CD4-positive, CD25-positive, alpha-beta regulatory T cell (primary cell): ENCODE measurements around the gene AOAH. TPM values are rescaled to one million over a fixed set of nuclear protein-coding genes. Genes with fewer than 3 reads are reported as not detected.
A peak's percentile ranks its signal among the peaks of the same experiment; 100 is the strongest.

Experiments
- ATAC-seq, 2 donors: fragments of 150-1000 bp; cut with Tn5 transposase; one replicate each; pipeline ENCODE4 v1.10.0; 2021; ENCODE audit warnings: low read depth in 2 of 2, moderate number of reproducible peaks in 2 of 2, moderate library complexity in 1 of 2
- DNase-seq, 3 donors: peaks; one replicate each; pipeline versions ENCODE4 v3.0.0 to v3.0.0-alpha.2; 2012 to 2022; ENCODE audit warnings: mixed read lengths in 1 of 3
- H3K27ac ChIP-seq: one replicate; pipeline ENCODE4 v1.7.0; 2013; ENCODE audit warnings: mild to moderate bottlenecking, low read length; ENCODE audit not compliant: insufficient read depth, poor library complexity, severe bottlenecking
- H3K27me3 ChIP-seq: one replicate; pipeline ENCODE4 v1.7.0; 2013; ENCODE audit warnings: low read length; ENCODE audit not compliant: control insufficient read depth, insufficient read depth
- H3K36me3 ChIP-seq: one replicate; pipeline ENCODE4 v1.7.0; 2013; ENCODE audit warnings: mild to moderate bottlenecking, low read length, moderate library complexity; ENCODE audit not compliant: control insufficient read depth, insufficient read depth
- H3K4me1 ChIP-seq: 2 replicates; pipeline ENCODE4 v1.7.0; 2013; ENCODE audit warnings: mild to moderate bottlenecking, low read length; ENCODE audit not compliant: insufficient read depth, control insufficient read depth, poor library complexity, severe bottlenecking
- H3K4me3 ChIP-seq: one replicate; pipeline ENCODE4 v1.7.0; 2013; ENCODE audit warnings: low read depth, mild to moderate bottlenecking, low read length, moderate library complexity
- H3K9me3 ChIP-seq, 2 experiments: 1 replicate in 1 of 2; 2 replicates in 1 of 2; pipeline ENCODE4 v1.7.0; 2013; ENCODE audit warnings: low read length in 2 of 2, mild to moderate bottlenecking in 1 of 2, moderate library complexity in 1 of 2; ENCODE audit not compliant: control insufficient read depth in 2 of 2
- H3K27ac Mint-ChIP-seq, 3 donors: one replicate each; pipeline ENCODE4 v1.8.0; 2020 to 2022; ENCODE audit warnings: mild to moderate bottlenecking in 3 of 3, mixed read lengths in 3 of 3, moderate library complexity in 2 of 3
- H3K27me3 Mint-ChIP-seq: one replicate; pipeline ENCODE4 v1.8.0; 2022; ENCODE audit warnings: mild to moderate bottlenecking, mixed read lengths
- H3K36me3 Mint-ChIP-seq: one replicate; pipeline ENCODE4 v1.8.0; 2020; ENCODE audit warnings: mixed read lengths
- H3K4me1 Mint-ChIP-seq, 4 donors: one replicate each; pipeline ENCODE4 v1.8.0; 2020 to 2022; ENCODE audit warnings: mixed read lengths in 4 of 4, mild to moderate bottlenecking in 1 of 4
- H3K4me3 Mint-ChIP-seq, 4 donors: one replicate each; pipeline ENCODE4 v1.8.0; 2020 to 2022; ENCODE audit warnings: mild to moderate bottlenecking in 4 of 4, mixed read lengths in 4 of 4, moderate library complexity in 3 of 4
- H3K9me3 Mint-ChIP-seq, 7 donors: one replicate each; pipeline ENCODE4 v1.8.0; 2020 to 2022; ENCODE audit warnings: mixed read lengths in 7 of 7, mild to moderate bottlenecking in 3 of 7, moderate library complexity in 2 of 7
- polyA plus RNA-seq, 4 donors: library from polyadenylated mRNA; unstranded; fragments of 300-500 nt; fragmentation: Illumina TruSeq; gene quantifications; one replicate each; pipeline ENCODE4 v1.2.3, GENCODE V29; 2021
- total RNA-seq: library from RNA; stranded (reverse); gene quantifications from one replicate; pipeline ENCODE4 v1.2.3, GENCODE V29; 2022

Gene AOAH
- total RNA-seq (5.7 TPM), polyA plus RNA-seq (1 to 10 TPM in 3 of 4 donors, under 1 TPM in 1; 0.46 to 3.5 (median 1.5) TPM)

GRCh38 chr7:36723951-36724664 is at the start of gene AOAH:
Gene AOAH (minus strand): TSS chr7:36724494. CDS start chr7:36724148, 346 bp downstream.
- no peaks in the 10 kb centered on the region for H3K27me3 ChIP-seq
- ATAC-seq (peak; percentile 98), DNase-seq (peak; percentile 24 to 90 (median 78))
- H3K4me3 ChIP-seq = peak within 1 kb of the TSS; percentile 49
- Mint-ChIP-seq H3K27me3 (peaks cover 4% of the 10 kb centered on the region), H3K9me3 (peaks cover 0 to 4% (median 0%) of the 10 kb centered on the region in 7 donors), H3K4me3 (peak within 1 kb of the TSS; percentile 49 to 82 (median 58)), H3K27ac (peak within 1 kb of the TSS; percentile 81 to 93 (median 82)), H3K36me3 (no peaks in the 10 kb centered on the region), H3K4me1 (peaks cover 12 to 46% (median 32%) of the 10 kb centered on the region in 4 donors)
- peak within 1 kb of the TSS; percentile 30 for H3K27ac ChIP-seq
- no peaks in the 10 kb centered on the region for H3K9me3 ChIP-seq
- peaks cover 8% of the 10 kb centered on the region for H3K4me1 ChIP-seq
- H3K36me3 ChIP-seq = no peaks in the 10 kb centered on the region

- Histone ChIP-seq H3K4me1 (no peaks in the 10 kb centered on the region), H3K27ac (no peak overlapping the region), H3K27me3 (peaks cover 4% of the 10 kb centered on the region), H3K9me3 (no peaks in the 10 kb centered on the region), H3K4me3 (no peak overlapping the region), H3K36me3 (no peaks in the 10 kb centered on the region)
- ATAC-seq (no peak), DNase-seq (no peak)
- H3K27me3 Mint-ChIP-seq = no peaks in the 10 kb centered on the region
- H3K4me3 Mint-ChIP-seq = no peak overlapping the region
- H3K27ac Mint-ChIP-seq = peak overlapping the region in 1 of 3 donors; percentile 6
- no peaks in the 10 kb centered on the region for H3K36me3 Mint-ChIP-seq
- H3K4me1 Mint-ChIP-seq = peaks cover 0 to 4% (median 2%) of the 10 kb centered on the region in 4 donors
- no peaks in the 10 kb centered on the region for H3K9me3 Mint-ChIP-seq
Observed at GRCh38 chr7:36766451-36766850, 42.2 kb upstream of the AOAH start.

GRCh38 chr7:36765605-36766004 is 41.3 kb upstream of the AOAH start:
- no peak for DNase-seq
- Mint-ChIP-seq H3K27me3 (no peaks in the 10 kb centered on the region), H3K36me3 (no peaks in the 10 kb centered on the region), H3K4me1 (peaks cover 0 to 4% (median 2%) of the 10 kb centered on the region in 4 donors), H3K4me3 (no peak overlapping the region), H3K27ac (no peak overlapping the region), H3K9me3 (no peaks in the 10 kb centered on the region)
- H3K4me1 ChIP-seq = no peaks in the 10 kb centered on the region
- H3K4me3 ChIP-seq = no peak overlapping the region
- no peak overlapping the region for H3K27ac ChIP-seq
- H3K27me3 ChIP-seq = peaks cover 2% of the 10 kb centered on the region
- H3K36me3 ChIP-seq = no peaks in the 10 kb centered on the region
- ATAC-seq = no peak
- H3K9me3 ChIP-seq = no peaks in the 10 kb centered on the region

GRCh38 chr7:36764929-36765328 is 40.6 kb upstream of the AOAH start:
- H3K4me3 Mint-ChIP-seq = no peak overlapping the region
- ATAC-seq = no peak
- Histone ChIP-seq H3K27me3 (peaks cover 2% of the 10 kb centered on the region), H3K4me3 (no peak overlapping the region), H3K36me3 (no peaks in the 10 kb centered on the region), H3K9me3 (no peaks in the 10 kb centered on the region), H3K4me1 (no peaks in the 10 kb centered on the region), H3K27ac (no peak overlapping the region)
- no peak for DNase-seq
- H3K36me3 Mint-ChIP-seq = no peaks in the 10 kb centered on the region
- no peaks in the 10 kb centered on the region for H3K27me3 Mint-ChIP-seq
- H3K27ac Mint-ChIP-seq = peak overlapping the region in 1 of 3 donors; percentile 28
- H3K4me1 Mint-ChIP-seq = peaks cover 0 to 4% (median 2%) of the 10 kb centered on the region in 4 donors
- H3K9me3 Mint-ChIP-seq = no peaks in the 10 kb centered on the region

- H3K4me1 ChIP-seq = no peaks in the 10 kb centered on the region
- no peak overlapping the region for H3K4me3 ChIP-seq
- no peaks in the 10 kb centered on the region for H3K36me3 ChIP-seq
- Mint-ChIP-seq H3K4me3 (peak overlapping the region in 1 of 4 donors; percentile 29), H3K27me3 (no peaks in the 10 kb centered on the region), H3K36me3 (no peaks in the 10 kb centered on the region), H3K27ac (no peak overlapping the region), H3K9me3 (peaks cover 0 to 1% (median 0%) of the 10 kb centered on the region in 7 donors), H3K4me1 (peaks cover 0 to 4% (median 2%) of the 10 kb centered on the region in 4 donors)
- no peak for DNase-seq
- H3K9me3 ChIP-seq = no peaks in the 10 kb centered on the region
- ATAC-seq = no peak
- no peak overlapping the region for H3K27ac ChIP-seq
- H3K27me3 ChIP-seq = peaks cover 2% of the 10 kb centered on the region
Observed at GRCh38 chr7:36763132-36763816, 39.0 kb upstream of the AOAH start.

GRCh38 chr7:36762394-36762793 is 38.1 kb upstream of the AOAH start:
- peaks cover 0 to 1% (median 0%) of the 10 kb centered on the region in 7 donors for H3K9me3 Mint-ChIP-seq
- no peak overlapping the region for H3K4me3 Mint-ChIP-seq
- no peak overlapping the region for H3K27ac Mint-ChIP-seq
- no peak overlapping the region for H3K27ac ChIP-seq
- peaks cover 0 to 4% (median 2%) of the 10 kb centered on the region in 4 donors for H3K4me1 Mint-ChIP-seq
- H3K4me3 ChIP-seq = no peak overlapping the region
- no peak for DNase-seq
- peaks cover 2% of the 10 kb centered on the region for H3K27me3 ChIP-seq
- no peaks in the 10 kb centered on the region for H3K27me3 Mint-ChIP-seq
- no peaks in the 10 kb centered on the region for H3K9me3 ChIP-seq
- ATAC-seq = no peak
- no peaks in the 10 kb centered on the region for H3K4me1 ChIP-seq
- no peaks in the 10 kb centered on the region for H3K36me3 Mint-ChIP-seq
- no peaks in the 10 kb centered on the region for H3K36me3 ChIP-seq

GRCh38 chr7:36761835-36762234 is 37.5 kb upstream of the AOAH start:
- H3K36me3 Mint-ChIP-seq = no peaks in the 10 kb centered on the region
- Histone ChIP-seq H3K4me3 (no peak overlapping the region), H3K9me3 (no peaks in the 10 kb centered on the region), H3K36me3 (no peaks in the 10 kb centered on the region), H3K27ac (no peak overlapping the region), H3K27me3 (peaks cover 2% of the 10 kb centered on the region), H3K4me1 (no peaks in the 10 kb centered on the region)
- H3K4me1 Mint-ChIP-seq = peaks cover 0 to 4% (median 2%) of the 10 kb centered on the region in 4 donors
- H3K4me3 Mint-ChIP-seq = no peak overlapping the region
- peaks cover 0 to 1% (median 0%) of the 10 kb centered on the region in 7 donors for H3K9me3 Mint-ChIP-seq
- no peak overlapping the region for H3K27ac Mint-ChIP-seq
- no peaks in the 10 kb centered on the region for H3K27me3 Mint-ChIP-seq
- ATAC-seq (no peak), DNase-seq (no peak)
